H9 (cell line): Measurements from ENCODE around the gene AIMP1. TPM values are rescaled to one million over a fixed set of nuclear protein-coding genes. Genes with fewer than 3 reads are reported as not detected.

Experiments used
- DNase-seq: peaks from one replicate; pipeline ENCODE4 v3.0.0-alpha.2; 2017
- H2AFZ ChIP-seq: one replicate; pipeline ENCODE4 v1.6.1; 2013; ENCODE audit warnings: mild to moderate bottlenecking, low read length, control low read depth, moderate library complexity
- H2AK5ac ChIP-seq: 2 replicates; pipeline ENCODE4 v1.6.1; 2013; ENCODE audit warnings: low read length, control low read depth, mixed read lengths; ENCODE audit not compliant: insufficient read length
- H2BK120ac ChIP-seq: one replicate; pipeline ENCODE4 v1.6.1; 2013; ENCODE audit warnings: low read depth, mild to moderate bottlenecking, low read length, control low read depth, inconsistent platforms; ENCODE audit not compliant: poor library complexity, severe bottlenecking
- H2BK12ac ChIP-seq: 2 replicates; pipeline ENCODE4 v1.6.1; 2013; ENCODE audit warnings: low read length, control low read depth, mixed read lengths, low read depth; ENCODE audit not compliant: insufficient read length
- H2BK15ac ChIP-seq: 2 replicates; pipeline ENCODE4 v1.6.1; 2013; ENCODE audit warnings: low read depth, low read length, control low read depth
- H2BK20ac ChIP-seq: one replicate; pipeline ENCODE4 v1.6.1; 2013; ENCODE audit warnings: low read depth, mild to moderate bottlenecking, low read length, control low read depth, inconsistent platforms; ENCODE audit not compliant: poor library complexity, severe bottlenecking
- H2BK5ac ChIP-seq: 2 replicates; pipeline ENCODE4 v1.6.1; 2013; ENCODE audit warnings: low read length, control low read depth, mixed read lengths; ENCODE audit not compliant: insufficient read length
- H3K14ac ChIP-seq: 2 replicates; pipeline ENCODE4 v1.6.1; 2013; ENCODE audit warnings: low read length, control low read depth; ENCODE audit not compliant: insufficient read depth
- H3K18ac ChIP-seq: 2 replicates; pipeline ENCODE4 v1.6.1; 2013; ENCODE audit warnings: low read depth, mild to moderate bottlenecking, mixed read lengths, low read length, control low read depth; ENCODE audit not compliant: insufficient read length
- H3K23ac ChIP-seq: 2 replicates; pipeline ENCODE4 v1.6.1; 2013; ENCODE audit warnings: low read length, control low read depth, mixed read lengths, low read depth; ENCODE audit not compliant: insufficient read length
- H3K23me2 ChIP-seq: 2 replicates; pipeline ENCODE4 v1.6.1; 2013; ENCODE audit warnings: low read depth, mild to moderate bottlenecking, mixed read lengths, low read length, control low read depth; ENCODE audit not compliant: insufficient read length, poor library complexity, severe bottlenecking
- H3K27ac ChIP-seq: 2 replicates; pipeline ENCODE4 v1.5.1; 2013; ENCODE audit warnings: low read length, control low read depth, mixed read lengths, low read depth; ENCODE audit not compliant: insufficient read length
- H3K27me3 ChIP-seq: 2 replicates; pipeline ENCODE4 v1.6.1; 2013; ENCODE audit warnings: low read length, control low read depth, inconsistent platforms; ENCODE audit not compliant: insufficient read depth
- H3K4ac ChIP-seq: 2 replicates; pipeline ENCODE4 v1.6.1; 2013; ENCODE audit warnings: low read depth, mild to moderate bottlenecking, control low read depth, inconsistent platforms, low read length, moderate library complexity
- H3K4me1 ChIP-seq: 2 replicates; pipeline ENCODE4 v1.6.1; 2013; ENCODE audit warnings: low read length, control low read depth, inconsistent platforms; ENCODE audit not compliant: insufficient read depth
- H3K4me2 ChIP-seq: 2 replicates; pipeline ENCODE4 v1.6.1; 2013; ENCODE audit warnings: low read length, control low read depth, mixed read lengths; ENCODE audit not compliant: insufficient read length, insufficient read depth
- H3K56ac ChIP-seq: 2 replicates; pipeline ENCODE4 v1.6.1; 2013; ENCODE audit warnings: low read depth, mild to moderate bottlenecking, mixed read lengths, low read length, control low read depth; ENCODE audit not compliant: insufficient read length
- H3K79me1 ChIP-seq: 2 replicates; pipeline ENCODE4 v1.6.1; 2013; ENCODE audit warnings: low read depth, mild to moderate bottlenecking, moderate library complexity, low read length, control low read depth, inconsistent platforms; ENCODE audit not compliant: insufficient read depth, poor library complexity, severe bottlenecking
- H3K79me2 ChIP-seq: 2 replicates; pipeline ENCODE4 v1.6.1; 2013; ENCODE audit warnings: low read length, control low read depth, inconsistent platforms; ENCODE audit not compliant: insufficient read depth
- H3K9ac ChIP-seq: 2 replicates; pipeline ENCODE4 v1.6.1; 2013; ENCODE audit warnings: low read length, control low read depth, mixed read lengths; ENCODE audit not compliant: insufficient read length; ENCODE audit errors: extremely low read depth
- H3K9me3 ChIP-seq: one replicate; pipeline ENCODE4 v1.6.1; 2013; ENCODE audit warnings: low read depth, low read length, inconsistent platforms; ENCODE audit not compliant: control insufficient read depth
- H3T11ph ChIP-seq: one replicate; pipeline ENCODE4 v1.6.1; 2013; ENCODE audit warnings: mild to moderate bottlenecking, low read length, control low read depth, inconsistent platforms
- H4K20me1 ChIP-seq: one replicate; pipeline ENCODE4 v1.6.1; 2013; ENCODE audit not compliant: control insufficient read depth, insufficient read length, insufficient read depth
- H4K5ac ChIP-seq: 2 replicates; pipeline ENCODE4 v1.6.1; 2013; ENCODE audit warnings: low read depth, mild to moderate bottlenecking, mixed read lengths, low read length, control low read depth; ENCODE audit not compliant: insufficient read length
- H4K8ac ChIP-seq: replicated peaks from 2 replicates; pipeline ENCODE4 v1.6.1; 2013; ENCODE audit warnings: low read length, control low read depth, mixed read lengths, low read depth; ENCODE audit not compliant: insufficient read length
- H4K91ac ChIP-seq: 2 replicates; pipeline ENCODE4 v1.6.1; 2013; ENCODE audit warnings: low read depth, mild to moderate bottlenecking, moderate library complexity, mixed read lengths, low read length, control low read depth; ENCODE audit not compliant: insufficient read length
- H3K27ac Mint-ChIP-seq, 3 experiments: 2 replicates in 2 of 3; 3 replicates in 1 of 3; pipeline ENCODE4 v1.8.0; 2020 to 2021; ENCODE audit warnings: mixed read lengths in 3 of 3, mild to moderate bottlenecking in 1 of 3, moderate library complexity in 1 of 3
- H3K27me3 Mint-ChIP-seq: 2 replicates; pipeline ENCODE4 v1.8.0; 2021; ENCODE audit warnings: low read depth, mild to moderate bottlenecking, moderate library complexity, mixed read lengths
- H3K36me3 Mint-ChIP-seq, 3 experiments: 2 replicates in 2 of 3; 3 replicates in 1 of 3; pipeline ENCODE4 v1.8.0; 2020 to 2021; ENCODE audit warnings: low read depth in 3 of 3, mixed read lengths in 3 of 3; ENCODE audit not compliant: insufficient read depth in 1 of 3
- H3K4me1 Mint-ChIP-seq, 2 experiments: 2 replicates each; pipeline ENCODE4 v1.8.0; 2020; ENCODE audit warnings: mixed read lengths in 2 of 2
- H3K4me3 Mint-ChIP-seq, 2 experiments: 2 replicates in 1 of 2; 3 replicates in 1 of 2; pipeline ENCODE4 v1.8.0; 2020 to 2021; ENCODE audit warnings: mild to moderate bottlenecking in 2 of 2, mixed read lengths in 2 of 2, moderate library complexity in 1 of 2
- H3K9me3 Mint-ChIP-seq, 2 experiments: 2 replicates in 1 of 2; 3 replicates in 1 of 2; pipeline ENCODE4 v1.8.0; 2020; ENCODE audit warnings: mild to moderate bottlenecking in 2 of 2, mixed read lengths in 2 of 2, moderate library complexity in 1 of 2
- WGBS: extraction: QIAGEN DNeasy Blood & Tissue Kit; methylation state at CpG from one replicate; pipeline ENCODE4 v1.1.7; 2013; ENCODE audit warnings: missing lambda C conversion rate, low lambda C conversion rate, mixed read lengths; ENCODE audit not compliant: insufficient read length; ENCODE audit errors: extremely low coverage; 5-methylcytosine and 5-hydroxymethylcytosine counted together
- total RNA-seq: library from RNA; stranded (reverse); gene quantifications from 2 replicates; pipeline ENCODE4 v1.2.1, GENCODE V29; 2021
- TF ChIP-seq, protein P1 (sequence below): fragments of 200-600 bp; sonication (generic); conservative IDR thresholded peaks from 3 replicates; pipeline ENCODE4 v1.8.0; 2021; ENCODE audit warnings: antibody characterized with exemption, mild to moderate bottlenecking

AIMP1 gene
- total RNA-seq, 1 experiment from 2014 or later, result 36.8 TPM

DNA sequence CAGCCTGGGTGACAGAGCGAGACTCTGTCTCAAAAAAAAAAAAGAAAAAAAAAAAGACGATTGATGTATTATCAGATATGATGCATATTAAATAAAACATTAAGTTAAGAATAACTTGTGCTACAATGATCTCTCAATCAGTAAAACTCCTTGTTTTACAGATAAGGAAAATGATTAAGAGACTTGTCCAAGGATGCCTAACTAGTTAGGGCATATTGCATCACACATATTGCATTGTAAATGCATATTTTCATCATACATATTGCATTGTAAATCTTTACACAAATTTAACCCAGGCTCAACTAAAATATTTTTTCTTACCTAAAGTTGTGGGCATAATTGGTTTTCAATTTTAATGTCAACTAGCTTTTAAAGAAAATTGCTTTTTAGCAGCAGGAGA lies 26.6 kb upstream of the AIMP1 start:
- no peak for DNase-seq
- Histone ChIP-seq H2BK20ac (no peak overlapping the region), H3K79me2 (no peaks in the 10 kb centered on the region), H3K9me3 (no peaks in the 10 kb centered on the region), H3K79me1 (no peaks in the 10 kb centered on the region), H4K5ac (no peak overlapping the region), H3K18ac (no peak overlapping the region), H2BK120ac (no peak overlapping the region), H4K8ac (no peak overlapping the region), H3K56ac (no peak overlapping the region), H2AK5ac (no peak overlapping the region), H3K4ac (no peak overlapping the region), H3K9ac (no peak overlapping the region), H3K23ac (no peak overlapping the region), H3K14ac (no peak overlapping the region), H3T11ph (no peak overlapping the region), H3K4me2 (no peak overlapping the region), H3K27ac (no peak overlapping the region), H3K27me3 (no peaks in the 10 kb centered on the region), H2AFZ (no peak overlapping the region), H3K4me1 (no peaks in the 10 kb centered on the region; the same call in 1 of the 2 replicates), H4K91ac (no peak overlapping the region), H4K20me1 (no peaks in the 10 kb centered on the region), H2BK5ac (no peak overlapping the region), H3K23me2 (no peaks in the 10 kb centered on the region), H2BK12ac (no peak overlapping the region), H2BK15ac (no peak overlapping the region)
- TF ChIP-seq, protein P1, sequence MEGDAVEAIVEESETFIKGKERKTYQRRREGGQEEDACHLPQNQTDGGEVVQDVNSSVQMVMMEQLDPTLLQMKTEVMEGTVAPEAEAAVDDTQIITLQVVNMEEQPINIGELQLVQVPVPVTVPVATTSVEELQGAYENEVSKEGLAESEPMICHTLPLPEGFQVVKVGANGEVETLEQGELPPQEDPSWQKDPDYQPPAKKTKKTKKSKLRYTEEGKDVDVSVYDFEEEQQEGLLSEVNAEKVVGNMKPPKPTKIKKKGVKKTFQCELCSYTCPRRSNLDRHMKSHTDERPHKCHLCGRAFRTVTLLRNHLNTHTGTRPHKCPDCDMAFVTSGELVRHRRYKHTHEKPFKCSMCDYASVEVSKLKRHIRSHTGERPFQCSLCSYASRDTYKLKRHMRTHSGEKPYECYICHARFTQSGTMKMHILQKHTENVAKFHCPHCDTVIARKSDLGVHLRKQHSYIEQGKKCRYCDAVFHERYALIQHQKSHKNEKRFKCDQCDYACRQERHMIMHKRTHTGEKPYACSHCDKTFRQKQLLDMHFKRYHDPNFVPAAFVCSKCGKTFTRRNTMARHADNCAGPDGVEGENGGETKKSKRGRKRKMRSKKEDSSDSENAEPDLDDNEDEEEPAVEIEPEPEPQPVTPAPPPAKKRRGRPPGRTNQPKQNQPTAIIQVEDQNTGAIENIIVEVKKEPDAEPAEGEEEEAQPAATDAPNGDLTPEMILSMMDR, result no peak
- WGBS, result no CpG with 5 or more reads among the region's 2 CpGs
- H3K36me3 Mint-ChIP-seq, result peaks cover under 1 to 8% (median 3%) of the 10 kb centered on the region in 3 experiments; a peak in 6 of 7 replicates
- H3K9me3 Mint-ChIP-seq, result no peaks in the 10 kb centered on the region
- H3K4me3 Mint-ChIP-seq, result no peak overlapping the region
- H3K27ac Mint-ChIP-seq, result no peak overlapping the region
- H3K4me1 Mint-ChIP-seq, result peaks cover 3 to 6% of the 10 kb centered on the region in 2 experiments; a peak in 3 of 4 replicates
- H3K27me3 Mint-ChIP-seq, result no peaks in the 10 kb centered on the region
